ENCODE data around the gene S100A9. TPM values are rescaled to one million over a fixed set of nuclear protein-coding genes. Genes with fewer than 3 reads are reported as not detected.

Gene S100A9
- total RNA-seq, 1 donor from 2014 or later, result not detected

DNA sequence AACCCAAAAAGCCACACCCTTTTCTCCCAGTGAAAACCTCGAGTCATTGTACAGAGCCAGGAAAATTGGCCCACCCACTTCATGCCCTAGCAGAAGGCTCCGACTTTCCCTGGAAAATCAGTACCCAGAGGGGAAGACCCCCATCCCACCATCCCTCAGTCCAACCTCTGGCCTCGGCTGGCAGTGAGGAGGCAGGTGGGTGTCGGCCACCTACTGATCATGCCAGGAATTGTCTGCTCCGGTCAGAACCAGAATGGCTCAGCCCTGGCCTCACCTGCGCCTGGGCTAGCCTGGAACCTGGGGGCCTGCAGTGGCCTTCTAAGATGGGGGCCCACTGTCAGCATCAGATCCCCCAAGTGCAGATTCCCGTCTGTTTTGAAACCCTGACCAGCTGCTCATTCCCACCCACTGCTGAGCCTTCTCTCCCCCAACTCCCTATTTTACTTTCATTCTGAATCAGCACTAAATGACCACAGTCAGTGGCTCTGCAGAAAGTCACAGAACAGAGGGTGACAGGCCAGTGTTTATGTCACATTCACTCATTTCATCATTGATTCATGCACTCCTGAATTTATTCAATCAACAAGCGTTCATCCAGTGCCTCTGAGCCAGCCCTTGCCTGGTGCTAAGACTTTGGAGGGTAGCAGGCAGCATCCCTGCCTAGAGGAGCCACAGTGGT, 3.0 kb upstream of the S100A9 start:
- DNase-seq (ENCODE audit: extremely low spot score, unreplicated experiment), result peak; percentile 60
- no peaks in the 10 kb centered on the region for H3K9me3 Mint-ChIP-seq (ENCODE audit: unreplicated experiment)
- TF ChIP-seq, protein P1, sequence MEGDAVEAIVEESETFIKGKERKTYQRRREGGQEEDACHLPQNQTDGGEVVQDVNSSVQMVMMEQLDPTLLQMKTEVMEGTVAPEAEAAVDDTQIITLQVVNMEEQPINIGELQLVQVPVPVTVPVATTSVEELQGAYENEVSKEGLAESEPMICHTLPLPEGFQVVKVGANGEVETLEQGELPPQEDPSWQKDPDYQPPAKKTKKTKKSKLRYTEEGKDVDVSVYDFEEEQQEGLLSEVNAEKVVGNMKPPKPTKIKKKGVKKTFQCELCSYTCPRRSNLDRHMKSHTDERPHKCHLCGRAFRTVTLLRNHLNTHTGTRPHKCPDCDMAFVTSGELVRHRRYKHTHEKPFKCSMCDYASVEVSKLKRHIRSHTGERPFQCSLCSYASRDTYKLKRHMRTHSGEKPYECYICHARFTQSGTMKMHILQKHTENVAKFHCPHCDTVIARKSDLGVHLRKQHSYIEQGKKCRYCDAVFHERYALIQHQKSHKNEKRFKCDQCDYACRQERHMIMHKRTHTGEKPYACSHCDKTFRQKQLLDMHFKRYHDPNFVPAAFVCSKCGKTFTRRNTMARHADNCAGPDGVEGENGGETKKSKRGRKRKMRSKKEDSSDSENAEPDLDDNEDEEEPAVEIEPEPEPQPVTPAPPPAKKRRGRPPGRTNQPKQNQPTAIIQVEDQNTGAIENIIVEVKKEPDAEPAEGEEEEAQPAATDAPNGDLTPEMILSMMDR (IDR thresholded peaks at IDR 0.05), result no peak
- H3K4me3 Mint-ChIP-seq (ENCODE audit: unreplicated experiment), result no peak overlapping the region
- H3K27ac Mint-ChIP-seq (ENCODE audit: unreplicated experiment), result no peak overlapping the region
- no peaks in the 10 kb centered on the region for H3K4me1 Mint-ChIP-seq (ENCODE audit: unreplicated experiment)
- peaks cover 16% of the 10 kb centered on the region for H3K27me3 Mint-ChIP-seq (ENCODE audit: unreplicated experiment)
- H3K36me3 Mint-ChIP-seq (ENCODE audit: unreplicated experiment), result no peaks in the 10 kb centered on the region

DNA sequence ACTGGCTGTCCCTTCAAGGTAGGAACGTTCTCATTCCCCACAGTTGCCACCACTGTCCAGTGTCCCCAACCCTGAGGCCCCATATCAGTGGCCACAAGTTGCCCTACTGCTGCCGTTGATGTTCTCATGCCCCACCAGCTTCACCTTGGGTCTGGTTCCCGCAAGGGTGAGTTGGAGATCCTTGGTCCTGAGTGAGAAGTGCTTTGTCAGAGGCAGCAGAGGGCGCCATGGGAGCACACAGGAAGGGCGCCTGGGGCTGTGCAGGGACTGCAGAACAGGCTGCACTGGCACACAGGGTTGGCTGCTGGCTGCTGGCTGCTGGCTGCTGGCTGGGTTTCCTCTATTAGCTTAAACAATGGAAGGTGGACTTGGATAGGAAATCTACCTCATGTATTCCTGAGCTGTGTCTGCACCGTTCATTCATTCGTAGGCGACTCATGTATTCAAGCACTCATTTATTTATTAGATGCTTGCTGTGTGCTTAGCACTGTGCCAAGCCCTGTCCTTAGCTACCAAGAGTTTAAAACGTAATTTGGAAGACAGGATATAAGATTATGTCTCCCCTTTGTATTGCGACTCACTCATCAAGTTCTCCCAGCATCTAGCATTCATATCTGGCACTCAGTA, 2.1 kb upstream of the S100A9 start:
- Mint-ChIP-seq H3K36me3 (ENCODE audit: unreplicated experiment) (no peaks in the 10 kb centered on the region), H3K4me3 (ENCODE audit: unreplicated experiment) (no peak overlapping the region), H3K9me3 (ENCODE audit: unreplicated experiment) (no peaks in the 10 kb centered on the region), H3K27me3 (ENCODE audit: unreplicated experiment) (peaks cover 16% of the 10 kb centered on the region), H3K4me1 (ENCODE audit: unreplicated experiment) (no peaks in the 10 kb centered on the region), H3K27ac (ENCODE audit: unreplicated experiment) (no peak overlapping the region)
- TF ChIP-seq, protein P1 (IDR thresholded peaks at IDR 0.05), result peak; percentile 39
- peak; percentile 84 for DNase-seq (ENCODE audit: extremely low spot score, unreplicated experiment)

DNA sequence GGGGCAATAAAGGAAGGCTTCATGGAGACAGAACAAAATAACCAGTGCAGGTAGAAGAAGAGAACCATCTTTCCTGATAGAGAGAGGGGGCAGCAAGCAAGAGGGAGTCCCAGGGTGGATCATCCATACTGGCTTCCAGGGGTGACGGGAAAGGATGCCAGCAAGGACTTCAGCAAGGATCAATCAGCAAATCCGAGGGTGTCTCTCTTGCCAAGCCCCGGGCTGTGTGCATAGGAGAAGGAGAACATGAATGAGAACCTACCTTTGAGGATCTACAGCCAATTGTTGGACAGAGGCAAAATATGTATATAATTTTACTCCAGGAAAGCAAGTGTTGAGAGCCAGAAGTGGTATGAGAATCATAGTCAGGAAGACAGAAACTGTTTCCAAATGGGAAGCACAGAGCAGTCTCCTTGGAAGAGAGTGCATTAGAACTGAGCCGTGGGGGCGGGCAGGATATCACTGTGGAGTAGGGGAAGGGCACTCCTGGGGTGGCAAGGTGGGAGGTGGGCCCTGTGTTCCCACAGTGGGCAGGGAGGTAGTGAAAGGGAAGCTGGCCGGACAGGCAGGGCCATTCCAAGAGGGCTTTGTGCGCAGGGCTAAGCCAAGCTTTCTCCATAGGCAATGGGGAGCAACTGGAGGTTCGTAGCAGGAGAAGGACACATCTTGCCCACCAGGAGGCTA, 1.1 kb upstream of the S100A9 start:
- Mint-ChIP-seq H3K27me3 (ENCODE audit: unreplicated experiment) (peaks cover 6% of the 10 kb centered on the region), H3K36me3 (ENCODE audit: unreplicated experiment) (no peaks in the 10 kb centered on the region), H3K9me3 (ENCODE audit: unreplicated experiment) (no peaks in the 10 kb centered on the region), H3K4me1 (ENCODE audit: unreplicated experiment) (no peaks in the 10 kb centered on the region), H3K4me3 (ENCODE audit: unreplicated experiment) (no peak overlapping the region), H3K27ac (ENCODE audit: unreplicated experiment) (no peak overlapping the region)
- TF ChIP-seq, protein P1 (IDR thresholded peaks at IDR 0.05), result no peak
- DNase-seq (ENCODE audit: extremely low spot score, unreplicated experiment), result peak; percentile 82

DNA sequence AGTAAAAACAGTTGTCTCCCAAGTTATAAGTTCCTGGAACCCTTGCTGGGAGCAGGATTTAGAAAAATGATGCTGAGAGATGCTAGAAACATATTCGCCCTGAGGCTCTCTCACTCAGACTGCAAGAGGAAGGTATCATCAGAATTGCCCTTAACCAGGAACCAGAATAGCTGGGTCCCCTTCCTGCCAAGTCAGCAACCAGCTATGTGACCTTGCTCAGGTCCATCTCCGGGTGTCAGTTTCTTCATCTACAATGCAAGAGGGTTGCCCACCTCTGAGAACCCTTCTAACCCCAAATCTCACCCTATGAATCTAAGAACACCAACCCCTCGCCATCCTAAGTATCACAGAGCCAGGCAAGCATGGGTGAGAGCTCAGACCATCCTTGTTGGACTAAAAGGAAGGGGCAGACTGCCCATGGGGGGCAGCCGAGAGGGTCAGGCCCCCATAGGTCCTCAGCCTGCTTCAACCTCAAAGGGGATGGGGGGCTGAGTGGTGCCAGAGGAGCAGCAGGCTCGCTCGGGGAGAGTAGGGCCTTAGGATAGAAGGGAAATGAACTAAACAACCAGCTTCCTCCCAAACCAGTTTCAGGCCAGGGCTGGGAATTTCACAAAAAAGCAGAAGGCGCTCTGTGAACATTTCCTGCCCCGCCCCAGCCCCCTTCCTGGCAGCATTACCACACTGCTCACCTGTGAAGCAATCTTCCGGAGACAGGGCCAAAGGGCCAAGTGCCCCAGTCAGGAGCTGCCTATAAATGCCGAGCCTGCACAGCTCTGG, 390 bp upstream of the S100A9 start:
- H3K27ac Mint-ChIP-seq (ENCODE audit: unreplicated experiment), result no peak overlapping the region
- TF ChIP-seq, protein P1 (IDR thresholded peaks at IDR 0.05), result no peak
- H3K4me3 Mint-ChIP-seq (ENCODE audit: unreplicated experiment), result no peak overlapping the region
- H3K27me3 Mint-ChIP-seq (ENCODE audit: unreplicated experiment), result peaks cover 6% of the 10 kb centered on the region
- no peaks in the 10 kb centered on the region for H3K36me3 Mint-ChIP-seq (ENCODE audit: unreplicated experiment)
- H3K4me1 Mint-ChIP-seq (ENCODE audit: unreplicated experiment), result no peaks in the 10 kb centered on the region
- no peaks in the 10 kb centered on the region for H3K9me3 Mint-ChIP-seq (ENCODE audit: unreplicated experiment)
- peak; percentile 60 for DNase-seq (ENCODE audit: extremely low spot score, unreplicated experiment)
